ENCODE measurements around the gene PLAGL2.
"Not testable (repeated sequence)": the region's sequence is repeated elsewhere in the genome, so short reads cannot be mapped to it uniquely, and the experiment has no call there.

Gene PLAGL2, protein sequence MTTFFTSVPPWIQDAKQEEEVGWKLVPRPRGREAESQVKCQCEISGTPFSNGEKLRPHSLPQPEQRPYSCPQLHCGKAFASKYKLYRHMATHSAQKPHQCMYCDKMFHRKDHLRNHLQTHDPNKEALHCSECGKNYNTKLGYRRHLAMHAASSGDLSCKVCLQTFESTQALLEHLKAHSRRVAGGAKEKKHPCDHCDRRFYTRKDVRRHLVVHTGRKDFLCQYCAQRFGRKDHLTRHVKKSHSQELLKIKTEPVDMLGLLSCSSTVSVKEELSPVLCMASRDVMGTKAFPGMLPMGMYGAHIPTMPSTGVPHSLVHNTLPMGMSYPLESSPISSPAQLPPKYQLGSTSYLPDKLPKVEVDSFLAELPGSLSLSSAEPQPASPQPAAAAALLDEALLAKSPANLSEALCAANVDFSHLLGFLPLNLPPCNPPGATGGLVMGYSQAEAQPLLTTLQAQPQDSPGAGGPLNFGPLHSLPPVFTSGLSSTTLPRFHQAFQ

GRCh38 chr20:32207626-32208498, at the start of gene PLAGL2, which contains the start of gene POFUT1:
TSS of gene PLAGL2 (minus strand) at chr20:32207743. CDS start at chr20:32202178, 5,565 bp downstream.
TSS of gene POFUT1 (plus strand) at chr20:32207880. CDS start at chr20:32207942, 62 bp downstream.
- FAIRE-seq = no peak

- FAIRE-seq = no peak
Observed at GRCh38 chr20:32252189-32252588, 44.6 kb upstream of the PLAGL2 start.

DNA sequence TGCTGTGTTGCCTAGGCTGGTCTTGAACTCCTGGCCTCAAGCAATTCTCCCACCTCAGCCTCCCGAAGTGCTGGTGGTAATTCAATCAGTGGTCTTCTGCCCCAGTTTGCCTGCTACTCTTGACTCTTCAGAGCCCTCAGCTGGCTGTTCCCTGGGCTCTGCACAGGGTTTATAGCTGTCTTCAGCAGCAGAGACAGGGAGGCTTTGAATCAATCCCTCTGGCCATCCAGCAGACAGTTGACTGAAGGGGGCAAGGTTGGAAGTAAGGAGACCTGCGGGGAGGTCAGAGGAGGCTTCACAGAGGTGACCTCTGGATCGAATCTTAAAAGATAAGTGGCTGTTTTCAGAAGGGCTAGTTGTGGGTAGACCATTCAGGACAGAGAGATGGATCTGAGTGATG, 43.9 kb upstream of the PLAGL2 start:
- no peak for FAIRE-seq

DNA sequence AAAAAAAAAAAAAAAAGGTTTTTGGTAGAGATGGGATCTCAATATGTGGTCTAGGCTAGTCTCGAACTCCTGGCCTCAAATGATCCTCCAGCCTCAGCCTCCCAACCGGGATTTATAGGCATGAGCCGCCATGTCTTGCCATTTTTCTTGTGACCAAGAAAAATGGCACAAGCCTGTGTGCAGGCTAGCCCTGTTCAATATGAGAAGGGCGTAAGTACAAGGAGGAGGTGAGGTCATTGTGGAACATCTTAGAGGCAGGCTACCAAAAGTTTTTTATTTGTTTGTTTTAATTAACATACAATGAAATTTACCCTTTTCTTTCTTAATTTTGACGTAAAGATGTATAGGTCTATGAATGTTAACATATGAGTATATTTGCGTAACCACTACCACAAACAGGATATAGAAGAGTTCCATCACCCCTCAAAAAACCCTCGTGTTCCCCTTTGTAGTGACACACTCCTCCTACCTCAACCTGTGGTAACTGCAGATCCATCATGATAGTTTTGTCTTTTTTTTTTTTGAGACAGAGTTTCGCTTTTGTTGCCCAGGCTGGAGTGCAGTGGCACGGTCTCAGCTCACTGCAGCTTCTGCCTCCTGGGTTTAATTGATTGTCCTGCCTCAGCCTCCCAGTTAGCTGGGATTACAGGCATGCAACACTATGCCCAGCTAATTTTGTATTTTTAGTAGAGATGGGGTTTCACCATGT, 41.6 kb upstream of the PLAGL2 start:
- FAIRE-seq = no peak

- no peak for FAIRE-seq
Observed at GRCh38 chr20:32248043-32248442, 40.5 kb upstream of the PLAGL2 start.

- FAIRE-seq = not testable (repeated sequence)
Observed at GRCh38 chr20:32246208-32246607, 38.7 kb upstream of the PLAGL2 start.

DNA sequence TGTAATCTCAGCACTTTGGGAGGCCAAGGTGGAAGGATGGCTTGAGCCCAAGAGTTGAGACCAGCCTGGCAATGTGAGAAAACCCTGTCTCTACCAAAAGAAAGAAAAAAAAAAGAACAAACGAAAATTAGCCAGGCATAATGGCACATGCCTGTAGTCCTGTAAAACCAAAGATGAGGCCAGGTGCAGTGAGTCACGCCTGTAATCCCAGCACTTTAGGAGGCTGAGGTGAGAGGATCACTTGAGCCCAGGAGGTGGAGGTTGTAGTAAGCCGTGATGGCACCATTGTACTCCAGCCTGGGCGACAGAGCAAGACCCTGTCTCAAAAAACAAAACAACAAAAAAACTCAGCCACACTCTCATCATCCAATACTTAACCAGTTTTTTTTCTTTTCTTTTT, 37.4 kb upstream of the PLAGL2 start:
- FAIRE-seq = no peak

DNA sequence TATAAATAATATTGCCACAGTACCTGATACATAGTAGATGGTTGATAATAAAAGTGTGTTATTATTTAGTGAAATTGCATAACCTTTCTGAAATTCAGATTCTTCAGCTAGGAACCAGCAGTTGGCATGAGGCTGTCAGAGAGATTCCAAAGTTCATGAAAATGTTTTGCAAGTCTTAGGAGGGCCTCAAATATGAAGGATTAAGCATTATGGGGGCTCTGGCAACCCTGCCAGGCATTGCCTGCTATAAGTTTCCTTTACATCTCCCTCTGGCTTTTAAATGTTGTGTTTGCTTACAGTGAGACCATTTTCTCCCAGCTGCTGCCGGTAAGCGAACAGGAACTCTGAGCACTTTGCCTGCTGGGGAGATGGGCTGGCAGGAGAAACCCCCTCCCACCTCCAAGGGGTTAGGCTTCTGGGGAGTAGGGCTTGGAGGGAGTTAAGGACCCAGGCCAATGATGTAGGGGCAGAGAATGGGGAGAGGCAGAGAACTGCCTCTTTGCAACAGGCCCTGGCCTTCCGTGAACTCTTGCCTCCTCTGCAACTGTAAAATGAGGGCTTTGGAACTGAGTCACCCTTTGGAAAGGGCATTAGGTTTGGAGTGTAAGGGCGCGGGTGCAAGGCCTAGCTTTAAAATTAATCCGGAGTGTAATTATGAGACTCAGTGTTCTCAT, 36.7 kb upstream of the PLAGL2 start:
- FAIRE-seq = no peak

GRCh38 chr20:32241807-32242206, 34.3 kb upstream of the PLAGL2 start:
- no peak for FAIRE-seq

DNA sequence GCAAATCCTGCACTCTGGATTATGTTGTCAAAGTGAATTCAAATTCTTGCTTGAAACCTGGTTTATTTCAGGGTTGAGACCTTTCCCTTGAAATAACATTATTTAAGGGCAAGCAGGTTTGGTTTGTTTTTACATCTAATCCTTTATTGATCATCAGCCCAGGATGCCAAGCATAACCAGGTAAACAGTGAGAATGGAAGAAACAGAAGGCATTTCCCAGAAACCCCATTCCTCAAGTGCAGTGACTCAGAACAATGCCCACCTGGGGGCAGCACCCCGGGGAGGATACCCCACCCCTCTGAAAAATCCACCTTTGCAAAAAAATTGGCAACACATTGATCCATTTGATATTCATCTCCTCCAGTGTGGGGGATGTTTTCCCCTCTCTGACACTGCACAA, 32.7 kb upstream of the PLAGL2 start:
- FAIRE-seq = no peak

GRCh38 chr20:32238483-32239425, 31.2 kb upstream of the PLAGL2 start:
- no peak for FAIRE-seq

DNA sequence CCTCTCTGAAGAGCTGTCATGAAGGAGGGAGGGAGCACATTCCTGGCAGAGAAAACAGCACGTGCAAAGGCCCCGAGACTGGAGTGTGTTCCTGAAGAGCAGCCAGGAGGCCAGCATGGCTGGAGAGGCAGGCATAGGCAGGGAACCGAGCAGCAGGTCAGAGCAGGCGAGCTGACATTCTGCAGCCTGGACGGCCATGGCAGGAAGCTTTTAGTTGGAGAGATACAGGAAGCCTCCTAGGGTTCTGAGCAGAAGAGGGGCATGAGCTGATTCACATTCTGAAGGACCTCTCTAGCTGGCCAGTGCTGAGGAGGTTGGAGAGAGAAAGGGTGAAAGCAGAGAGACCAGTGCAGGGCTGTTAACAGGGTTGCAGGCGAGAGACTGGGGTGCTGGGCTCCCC, 29.9 kb upstream of the PLAGL2 start:
- no peak for FAIRE-seq

- FAIRE-seq = no peak
Observed at GRCh38 chr20:32236819-32237218, 29.3 kb upstream of the PLAGL2 start.

GRCh38 chr20:32236048-32236533, 28.5 kb upstream of the PLAGL2 start:
- no peak for FAIRE-seq

DNA sequence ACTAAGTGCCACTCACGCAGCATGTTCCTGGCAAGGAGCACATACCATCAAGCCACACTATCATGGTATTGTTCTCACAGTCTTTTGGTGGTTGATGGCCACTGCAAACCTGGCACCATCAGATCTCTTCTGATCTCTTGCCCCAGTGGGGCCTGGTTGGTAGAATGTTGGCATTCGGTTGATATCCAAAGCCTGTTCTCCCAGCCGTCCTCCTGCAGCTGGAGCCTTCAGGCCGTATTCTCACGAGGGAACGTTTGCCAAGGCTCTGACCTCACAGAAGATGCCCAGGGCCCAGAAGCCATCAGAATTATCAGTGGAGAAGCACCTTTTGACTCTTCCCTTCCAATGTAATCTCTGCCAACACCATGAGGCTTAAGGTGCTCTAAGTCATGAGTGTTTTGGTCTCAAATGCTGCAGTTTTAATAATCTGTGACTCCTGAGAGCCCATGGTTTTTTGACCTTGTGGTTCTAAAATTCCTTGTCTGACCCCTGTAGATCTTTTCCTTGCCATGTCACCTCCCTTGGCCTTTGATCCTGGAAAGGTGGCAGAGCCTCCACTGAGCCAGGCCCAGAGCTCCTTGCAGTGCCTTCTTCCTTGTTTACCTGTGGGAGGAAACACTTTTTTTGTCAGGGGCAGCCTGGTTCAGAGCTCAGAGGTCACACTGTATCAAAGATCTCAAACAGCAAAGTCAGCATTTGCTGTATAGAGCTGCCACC, 27.9 kb upstream of the PLAGL2 start:
- no peak for FAIRE-seq

DNA sequence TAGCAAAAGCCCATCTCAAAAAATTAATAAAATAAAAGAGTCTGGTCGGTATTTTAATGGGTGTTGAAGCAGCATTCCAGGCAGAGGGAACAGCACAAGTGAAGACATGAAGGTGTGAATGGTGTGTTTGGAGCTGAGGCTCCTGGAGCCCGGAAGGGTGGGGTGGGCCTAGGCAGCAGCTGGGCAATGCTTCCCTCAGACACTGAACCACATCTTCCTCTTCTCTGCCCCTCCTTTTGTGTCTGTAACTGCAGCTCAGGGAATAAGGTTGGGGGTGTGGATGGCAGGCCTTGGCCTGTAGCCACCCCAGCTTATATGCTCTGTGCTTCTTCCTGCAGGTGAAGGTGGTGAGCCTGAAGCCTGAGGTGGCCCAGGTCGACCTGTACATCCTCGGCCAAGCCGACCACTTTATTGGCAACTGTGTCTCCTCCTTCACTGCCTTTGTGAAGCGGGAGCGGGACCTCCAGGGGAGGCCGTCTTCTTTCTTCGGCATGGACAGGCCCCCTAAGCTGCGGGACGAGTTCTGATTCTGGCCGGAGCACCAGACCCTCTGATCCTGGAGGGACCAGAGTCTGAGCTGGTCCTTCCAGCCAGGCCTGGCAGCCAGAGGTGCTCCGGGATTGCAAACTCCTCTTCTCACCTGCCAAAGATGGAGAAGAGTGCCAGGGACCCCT, 26.7 kb upstream of the PLAGL2 start:
- no peak for FAIRE-seq

DNA sequence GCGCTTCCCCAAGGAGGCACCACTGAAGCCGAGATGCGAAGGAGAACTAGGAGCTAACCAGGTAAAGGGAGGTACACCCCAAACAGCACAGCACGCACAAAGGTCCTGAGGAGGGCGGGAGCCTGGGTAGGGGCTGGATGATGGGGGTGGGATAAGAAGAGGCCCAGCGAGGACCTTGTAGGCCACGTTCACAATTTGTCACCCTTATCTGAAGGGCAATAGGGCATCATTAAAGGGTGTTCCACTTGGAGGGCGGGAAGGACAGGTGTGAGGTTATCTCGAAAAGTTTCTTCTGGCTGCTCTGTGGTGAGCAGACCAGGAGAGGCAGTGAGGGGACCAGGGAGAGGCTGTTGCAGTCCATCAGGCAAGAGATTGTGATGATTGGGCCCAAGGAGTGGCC, 25.7 kb upstream of the PLAGL2 start:
- FAIRE-seq = no peak

GRCh38 chr20:32232326-32232886, 24.9 kb upstream of the PLAGL2 start:
- FAIRE-seq = no peak

DNA sequence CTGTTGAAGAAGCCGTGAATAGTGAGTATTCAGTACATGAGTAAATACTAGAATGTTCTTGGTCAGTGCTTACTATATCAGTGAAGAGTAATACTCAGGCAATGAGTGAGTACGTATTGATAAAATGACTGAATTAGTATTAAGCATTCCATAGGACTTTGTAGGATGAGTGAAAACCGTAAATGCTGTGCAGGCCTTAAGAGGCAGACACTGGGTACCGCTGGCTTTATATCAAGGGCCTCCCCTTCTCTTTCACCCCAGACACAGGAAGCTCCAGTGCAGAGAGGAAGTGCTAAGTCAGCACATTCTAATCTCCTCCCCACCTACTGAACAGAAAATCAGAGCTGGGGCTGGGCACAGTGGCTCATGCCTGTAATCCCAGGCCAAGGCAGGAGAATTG, 24.3 kb upstream of the PLAGL2 start:
- no peak for FAIRE-seq

Data from endometrium (tissue), 2 donors.